HEK293 (cell line): Measurements from ENCODE around the gene THSD7B.

Experiments
- CTCF ChIA-PET: fragments of 350-600 bp; formaldehyde crosslinking; extraction: SDS; loops from one replicate; lab custom pipeline; 2021; ENCODE audit warnings: antibody characterized with exemption; lab: Yijun Ruan, JAX
- POLR2A ChIA-PET: fragments of 300-600 bp; formaldehyde crosslinking; extraction: SDS; loops from one replicate; lab custom pipeline; 2020; ENCODE audit warnings: antibody characterized with exemption, inconsistent platforms; lab: Yijun Ruan, JAX
- H3K27ac ChIP-seq: fragments of 200-500 bp; sonication (Bioruptor generic); 2 replicates; pipeline ENCODE4 v1.5.1; 2014; ENCODE audit warnings: low read depth, low read length, control low read depth, inconsistent platforms; ENCODE audit errors: extremely low read depth
- H3K36me3 ChIP-seq, 2 experiments: fragments of 200-500 bp in 1 of 2; sonication (Bioruptor generic) in 1 of 2; 1 replicate in 1 of 2; 2 replicates in 1 of 2; pipeline ENCODE4 v1.5.1; 2014 to 2017; ENCODE audit warnings: inconsistent platforms in 2 of 2, low read length in 2 of 2; ENCODE audit not compliant: control insufficient read depth in 2 of 2, insufficient read depth in 1 of 2
- H3K4me1 ChIP-seq: fragments of 200-500 bp; sonication (Bioruptor generic); 2 replicates; pipeline ENCODE4 v1.5.1; 2014; ENCODE audit warnings: mild to moderate bottlenecking, low read length, inconsistent platforms; ENCODE audit not compliant: control insufficient read depth, insufficient read depth
- H3K4me3 ChIP-seq: 2 replicates; pipeline ENCODE4 v1.5.1; 2011; ENCODE audit warnings: low read depth, mild to moderate bottlenecking, control low read depth, low read length, moderate library complexity
- H3K9me3 ChIP-seq: fragments of 200-500 bp; sonication (Bioruptor generic); 2 replicates; pipeline ENCODE4 v1.5.1; 2014; ENCODE audit warnings: low read depth, low read length, inconsistent platforms; ENCODE audit not compliant: control insufficient read depth, insufficient read depth
- KLF1 ChIP-seq: fragments of 450-650 bp; formaldehyde crosslinking; IDR thresholded peaks from 2 replicates; pipeline ENCODE4 v1.5.1; 2016; ENCODE audit warnings: missing biosample characterization, missing genetic modification characterization
- MYNN ChIP-seq: fragments of 450-650 bp; formaldehyde crosslinking; IDR thresholded peaks from 2 replicates; pipeline ENCODE4 v1.5.1; 2016; ENCODE audit warnings: missing biosample characterization, missing genetic modification characterization, borderline replicate concordance
- SCRT1 ChIP-seq: fragments of 450-650 bp; formaldehyde crosslinking; IDR thresholded peaks from 2 replicates; pipeline ENCODE4 v1.5.1; 2016; ENCODE audit warnings: missing biosample characterization, missing genetic modification characterization, borderline replicate concordance
- SCRT2 ChIP-seq: fragments of 450-650 bp; formaldehyde crosslinking; IDR thresholded peaks from 2 replicates; pipeline ENCODE4 v1.5.1; 2016; ENCODE audit warnings: missing biosample characterization, missing genetic modification characterization
- SP7 ChIP-seq: fragments of 450-650 bp; formaldehyde crosslinking; IDR thresholded peaks from 2 replicates; pipeline ENCODE4 v1.5.1; 2016; ENCODE audit warnings: missing biosample characterization, missing genetic modification characterization
- YY2 ChIP-seq: fragments of 450-650 bp; formaldehyde crosslinking; IDR thresholded peaks from 2 replicates; pipeline ENCODE4 v1.5.1; 2016; ENCODE audit warnings: missing biosample characterization, missing genetic modification characterization
- ZBTB1 ChIP-seq: fragments of 450-650 bp; formaldehyde crosslinking; IDR thresholded peaks from 2 replicates; pipeline ENCODE4 v1.5.1; 2016; ENCODE audit warnings: missing biosample characterization, missing genetic modification characterization
- ZBTB20 ChIP-seq: fragments of 450-650 bp; formaldehyde crosslinking; IDR thresholded peaks from 2 replicates; pipeline ENCODE4 v1.5.1; 2016; ENCODE audit warnings: missing biosample characterization, missing genetic modification characterization
- ZBTB6 ChIP-seq: fragments of 450-650 bp; formaldehyde crosslinking; IDR thresholded peaks from 2 replicates; pipeline ENCODE4 v1.5.1; 2017; ENCODE audit warnings: missing biosample characterization, missing genetic modification characterization
- ZEB2 ChIP-seq: fragments of 450-650 bp; formaldehyde crosslinking; IDR thresholded peaks from 2 replicates; pipeline ENCODE4 v1.5.1; 2016; ENCODE audit warnings: missing biosample characterization, missing genetic modification characterization
- ZFHX2 ChIP-seq: fragments of 450-650 bp; formaldehyde crosslinking; conservative IDR thresholded peaks from 2 replicates; pipeline ENCODE4 v1.5.1; 2016; ENCODE audit warnings: missing biosample characterization, missing genetic modification characterization
- ZFP3 ChIP-seq: fragments of 450-650 bp; formaldehyde crosslinking; IDR thresholded peaks from 2 replicates; pipeline ENCODE4 v1.5.1; 2016; ENCODE audit warnings: low read depth, missing biosample characterization, missing genetic modification characterization
- ZFP69B ChIP-seq: fragments of 450-650 bp; formaldehyde crosslinking; IDR thresholded peaks from 2 replicates; pipeline ENCODE4 v1.5.1; 2016; ENCODE audit warnings: missing biosample characterization, missing genetic modification characterization
- ZIC2 ChIP-seq: fragments of 450-650 bp; formaldehyde crosslinking; IDR thresholded peaks from 2 replicates; pipeline ENCODE4 v1.5.1; 2016; ENCODE audit warnings: missing biosample characterization, missing genetic modification characterization
- ZNF133 ChIP-seq: fragments of 450-650 bp; formaldehyde crosslinking; IDR thresholded peaks from 2 replicates; pipeline ENCODE4 v1.5.1; 2016; ENCODE audit warnings: missing biosample characterization, missing genetic modification characterization
- ZNF292 ChIP-seq: fragments of 450-650 bp; formaldehyde crosslinking; IDR thresholded peaks from 2 replicates; pipeline ENCODE4 v1.5.1; 2016; ENCODE audit warnings: low read depth, missing biosample characterization, missing genetic modification characterization, borderline replicate concordance
- ZNF324 ChIP-seq: fragments of 450-650 bp; formaldehyde crosslinking; IDR thresholded peaks from 2 replicates; pipeline ENCODE4 v1.5.1; 2016; ENCODE audit warnings: missing biosample characterization, missing genetic modification characterization
- ZNF473 ChIP-seq: fragments of 450-650 bp; formaldehyde crosslinking; IDR thresholded peaks from 2 replicates; pipeline ENCODE4 v1.5.1; 2017; ENCODE audit warnings: missing biosample characterization, missing genetic modification characterization
- ZNF513 ChIP-seq: fragments of 450-650 bp; IDR thresholded peaks from 2 replicates; pipeline ENCODE4 v1.5.1; 2018; ENCODE audit warnings: missing biosample characterization, missing genetic modification characterization
- ZNF621 ChIP-seq: fragments of 450-650 bp; formaldehyde crosslinking; IDR thresholded peaks from 2 replicates; pipeline ENCODE4 v1.5.1; 2017; ENCODE audit warnings: missing biosample characterization, missing genetic modification characterization
- ZNF629 ChIP-seq: fragments of 450-650 bp; formaldehyde crosslinking; IDR thresholded peaks from 2 replicates; pipeline ENCODE4 v1.5.1; 2017; ENCODE audit warnings: missing biosample characterization, missing genetic modification characterization
- ZNF658 ChIP-seq: fragments of 450-650 bp; formaldehyde crosslinking; IDR thresholded peaks from 2 replicates; pipeline ENCODE4; 2016; ENCODE audit warnings: missing biosample characterization, missing genetic modification characterization
- ZNF704 ChIP-seq: fragments of 450-650 bp; formaldehyde crosslinking; IDR thresholded peaks from 2 replicates; pipeline ENCODE4 v1.5.1; 2016; ENCODE audit warnings: missing biosample characterization, missing genetic modification characterization
- ZNF792 ChIP-seq: fragments of 450-650 bp; formaldehyde crosslinking; IDR thresholded peaks from 2 replicates; pipeline ENCODE4 v1.5.1; 2016; ENCODE audit warnings: missing biosample characterization, missing genetic modification characterization
- ZNF837 ChIP-seq: fragments of 450-650 bp; formaldehyde crosslinking; IDR thresholded peaks from 2 replicates; pipeline ENCODE4 v1.5.1; 2016; ENCODE audit warnings: missing biosample characterization, missing genetic modification characterization
- TF ChIP-seq, protein P1 (sequence below): fragments of 450-650 bp; formaldehyde crosslinking; IDR thresholded peaks from 2 replicates; pipeline ENCODE4 v1.5.1; 2016; ENCODE audit warnings: missing biosample characterization, missing genetic modification characterization, low read depth
- TF ChIP-seq, protein P2 (sequence below): fragments of 450-650 bp; formaldehyde crosslinking; conservative IDR thresholded peaks from 2 replicates; pipeline ENCODE4 v1.5.1; 2016; ENCODE audit warnings: low read depth, missing biosample characterization, missing genetic modification characterization

The THSD7B gene

DNA sequence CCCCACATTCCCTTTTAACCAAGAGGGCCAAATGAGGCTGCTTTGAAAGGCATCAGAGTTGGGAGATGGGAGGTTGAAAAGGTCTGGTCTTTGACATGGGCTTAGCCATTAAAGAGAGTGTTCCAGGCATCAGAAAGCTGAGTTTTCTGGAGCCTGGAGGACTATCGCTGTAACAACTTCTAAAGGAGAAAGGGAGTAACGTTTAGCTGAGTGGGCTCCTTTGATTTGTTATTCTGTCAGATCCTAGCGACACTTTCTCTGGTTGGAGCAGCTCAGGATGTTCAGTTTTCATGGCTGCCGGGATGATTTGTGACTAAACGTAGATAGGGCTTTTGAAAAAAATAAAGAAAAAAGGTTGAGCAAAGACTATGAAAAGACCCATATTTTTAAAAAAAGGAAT, 346.6 kb downstream of the THSD7B start:
- TF ChIP-seq ZNF837 (tag by site-specific recombination) (no peak), ZNF292 (tag by site-specific recombination) (no peak), ZNF629 (tag by site-specific recombination) (no peak), SCRT2 (tag by site-specific recombination) (no peak), ZNF621 (tag by site-specific recombination) (no peak), ZBTB6 (tag by site-specific recombination) (no peak), KLF1 (tag by site-specific recombination) (no peak), ZBTB1 (tag by site-specific recombination) (no peak), YY2 (tag by site-specific recombination) (no peak), ZFP69B (tag by site-specific recombination) (no peak), ZNF658 (tag by site-specific recombination) (no peak), ZNF473 (tag by site-specific recombination) (no peak), ZNF324 (tag by site-specific recombination) (no peak), ZFP3 (tag by site-specific recombination) (no peak), ZNF792 (tag by site-specific recombination) (no peak)
- TF ChIP-seq, protein P1, sequence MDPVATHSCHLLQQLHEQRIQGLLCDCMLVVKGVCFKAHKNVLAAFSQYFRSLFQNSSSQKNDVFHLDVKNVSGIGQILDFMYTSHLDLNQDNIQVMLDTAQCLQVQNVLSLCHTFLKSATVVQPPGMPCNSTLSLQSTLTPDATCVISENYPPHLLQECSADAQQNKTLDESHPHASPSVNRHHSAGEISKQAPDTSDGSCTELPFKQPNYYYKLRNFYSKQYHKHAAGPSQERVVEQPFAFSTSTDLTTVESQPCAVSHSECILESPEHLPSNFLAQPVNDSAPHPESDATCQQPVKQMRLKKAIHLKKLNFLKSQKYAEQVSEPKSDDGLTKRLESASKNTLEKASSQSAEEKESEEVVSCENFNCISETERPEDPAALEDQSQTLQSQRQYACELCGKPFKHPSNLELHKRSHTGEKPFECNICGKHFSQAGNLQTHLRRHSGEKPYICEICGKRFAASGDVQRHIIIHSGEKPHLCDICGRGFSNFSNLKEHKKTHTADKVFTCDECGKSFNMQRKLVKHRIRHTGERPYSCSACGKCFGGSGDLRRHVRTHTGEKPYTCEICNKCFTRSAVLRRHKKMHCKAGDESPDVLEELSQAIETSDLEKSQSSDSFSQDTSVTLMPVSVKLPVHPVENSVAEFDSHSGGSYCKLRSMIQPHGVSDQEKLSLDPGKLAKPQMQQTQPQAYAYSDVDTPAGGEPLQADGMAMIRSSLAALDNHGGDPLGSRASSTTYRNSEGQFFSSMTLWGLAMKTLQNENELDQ (tag by site-specific recombination) = no peak
- TF ChIP-seq, protein P2, sequence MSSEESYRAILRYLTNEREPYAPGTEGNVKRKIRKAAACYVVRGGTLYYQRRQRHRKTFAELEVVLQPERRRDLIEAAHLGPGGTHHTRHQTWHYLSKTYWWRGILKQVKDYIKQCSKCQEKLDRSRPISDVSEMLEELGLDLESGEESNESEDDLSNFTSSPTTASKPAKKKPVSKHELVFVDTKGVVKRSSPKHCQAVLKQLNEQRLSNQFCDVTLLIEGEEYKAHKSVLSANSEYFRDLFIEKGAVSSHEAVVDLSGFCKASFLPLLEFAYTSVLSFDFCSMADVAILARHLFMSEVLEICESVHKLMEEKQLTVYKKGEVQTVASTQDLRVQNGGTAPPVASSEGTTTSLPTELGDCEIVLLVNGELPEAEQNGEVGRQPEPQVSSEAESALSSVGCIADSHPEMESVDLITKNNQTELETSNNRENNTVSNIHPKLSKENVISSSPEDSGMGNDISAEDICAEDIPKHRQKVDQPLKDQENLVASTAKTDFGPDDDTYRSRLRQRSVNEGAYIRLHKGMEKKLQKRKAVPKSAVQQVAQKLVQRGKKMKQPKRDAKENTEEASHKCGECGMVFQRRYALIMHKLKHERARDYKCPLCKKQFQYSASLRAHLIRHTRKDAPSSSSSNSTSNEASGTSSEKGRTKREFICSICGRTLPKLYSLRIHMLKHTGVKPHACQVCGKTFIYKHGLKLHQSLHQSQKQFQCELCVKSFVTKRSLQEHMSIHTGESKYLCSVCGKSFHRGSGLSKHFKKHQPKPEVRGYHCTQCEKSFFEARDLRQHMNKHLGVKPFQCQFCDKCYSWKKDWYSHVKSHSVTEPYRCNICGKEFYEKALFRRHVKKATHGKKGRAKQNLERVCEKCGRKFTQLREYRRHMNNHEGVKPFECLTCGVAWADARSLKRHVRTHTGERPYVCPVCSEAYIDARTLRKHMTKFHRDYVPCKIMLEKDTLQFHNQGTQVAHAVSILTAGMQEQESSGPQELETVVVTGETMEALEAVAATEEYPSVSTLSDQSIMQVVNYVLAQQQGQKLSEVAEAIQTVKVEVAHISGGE (tag by site-specific recombination) = no peak
- no peaks in the 10 kb centered on the region for H3K36me3 ChIP-seq
- ChIA-PET POLR2A (no interaction called here), CTCF (interaction anchor here (0.7 kb wide), 1 partner anchor 56 kb away, joined by 4 read pairs; no protein-coding TSS in a partner anchor)
- H3K4me3 ChIP-seq = no peak overlapping the region
- no peak overlapping the region for H3K27ac ChIP-seq
- no peaks in the 10 kb centered on the region for H3K4me1 ChIP-seq
- H3K9me3 ChIP-seq = no peaks in the 10 kb centered on the region

GRCh38 chr2:137115081-137115794, 349.9 kb downstream of the THSD7B start:
- H3K9me3 ChIP-seq = no peaks in the 10 kb centered on the region
- no peak overlapping the region for H3K4me3 ChIP-seq
- no peaks in the 10 kb centered on the region for H3K4me1 ChIP-seq
- no peak overlapping the region for H3K27ac ChIP-seq
- CTCF ChIA-PET = interaction anchor here (0.7 kb wide), 1 partner anchor 234 kb away, joined by 5 read pairs; no protein-coding TSS in a partner anchor
- POLR2A ChIA-PET = no interaction called here
- H3K36me3 ChIP-seq = no peaks in the 10 kb centered on the region
- no peak for TF ChIP-seq ZNF704
- TF ChIP-seq ZNF513 (tag by site-specific recombination) = no peak
- no peak for TF ChIP-seq ZBTB20 (tag by site-specific recombination)
- TF ChIP-seq SP7 = no peak
- no peak for TF ChIP-seq ZIC2 (tag by site-specific recombination)
- no peak for TF ChIP-seq ZNF133
- no peak for TF ChIP-seq MYNN (tag by site-specific recombination)
- no peak for TF ChIP-seq SCRT1 (tag by site-specific recombination)
- TF ChIP-seq ZEB2 (tag by site-specific recombination) = no peak
- TF ChIP-seq ZFHX2 = no peak
- no peak for TF ChIP-seq KLF1 (tag by site-specific recombination)
